Adrenal gland (tissue), 5 donors: Measurements from ENCODE around the gene GDPGP1.
"Not testable (repeated sequence)": the region's sequence is repeated elsewhere in the genome, so short reads cannot be mapped to it uniquely, and the experiment has no call there.

ENCODE experiments used
- CTCF ChIP-seq, 6 experiments: fragments of 450-650 bp in 4 of 6; fragments of 200-600 bp in 2 of 6; sonication (generic) in 1 of 6; IDR thresholded peaks; 1 replicate in 5 of 6; 2 replicates in 1 of 6; pipeline versions ENCODE4 v1.5.1 to v1.8.0; 2016 to 2021; ENCODE audit warnings: antibody characterized with exemption in 6 of 6, mild to moderate bottlenecking in 2 of 6, moderate library complexity in 1 of 6
- POLR2A ChIP-seq, 2 donors: fragments of 450-650 bp; IDR thresholded peaks; one replicate each; pipeline ENCODE4 v1.6.1; 2017; ENCODE audit warnings: antibody characterized with exemption in 2 of 2, mild to moderate bottlenecking in 2 of 2, moderate library complexity in 1 of 2
- donor health status: DM: no; HTN: no; CAD: no.

GRCh38 chr15:90278467-90278866 is 44.5 kb downstream of the GDPGP1 start:
- not testable (repeated sequence) for TF ChIP-seq POLR2A, CTCF (IDR thresholded peaks at IDR 0.05)
